Stomach (tissue), 4 donors: Measurements from ENCODE around the gene WASL.

Experiments
- POLR2A ChIP-seq, 4 donors: fragments of 450-650 bp; IDR thresholded peaks; one replicate each; pipeline ENCODE4 v1.6.1; 2016; ENCODE audit warnings: antibody characterized with exemption in 4 of 4, control low read depth in 2 of 4, mild to moderate bottlenecking in 1 of 4, moderate library complexity in 1 of 4
- TF ChIP-seq, protein P1 (sequence below), 7 experiments: fragments of 450-650 bp in 4 of 7; fragments of 200-600 bp in 3 of 7; sonication (generic) in 3 of 7; IDR thresholded peaks; one replicate each; pipeline ENCODE4 v1.5.1; 2016 to 2019; ENCODE audit warnings: antibody characterized with exemption in 7 of 7, control low read depth in 2 of 7, mild to moderate bottlenecking in 1 of 7

DNA sequence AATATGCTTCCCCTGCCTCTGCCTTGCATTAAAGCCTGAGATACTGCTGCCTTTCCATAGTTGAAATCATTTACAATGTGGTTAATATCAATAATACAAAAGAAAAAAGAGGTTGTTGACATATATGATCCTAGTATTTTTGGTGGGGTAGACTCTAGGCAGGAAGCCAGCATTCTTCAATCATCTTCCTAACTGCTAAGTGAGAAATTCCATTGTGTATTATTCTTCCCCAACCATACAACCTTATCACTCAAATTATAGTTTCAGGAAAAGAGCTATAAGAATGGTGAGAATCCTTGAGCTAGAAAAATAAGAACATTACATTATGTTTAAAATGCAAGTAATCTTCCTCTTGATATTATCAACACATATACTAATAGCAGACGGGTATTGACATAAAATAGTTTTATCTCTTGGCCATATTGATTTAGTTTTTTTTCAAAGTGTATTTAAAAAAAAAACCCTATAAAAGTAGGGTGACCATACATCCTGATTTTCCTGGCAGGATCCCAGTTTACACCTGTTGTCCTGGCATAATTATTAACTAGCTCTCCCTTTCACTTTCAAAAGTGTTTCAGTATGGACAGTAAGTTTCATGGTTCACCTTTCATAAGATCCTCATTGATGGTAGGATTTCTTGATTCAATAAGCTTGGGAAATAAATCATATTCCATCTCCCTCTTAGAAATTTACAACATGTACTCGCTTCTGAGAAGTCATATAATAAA, 33.4 kb upstream of the WASL start:
- TF ChIP-seq, protein P1, sequence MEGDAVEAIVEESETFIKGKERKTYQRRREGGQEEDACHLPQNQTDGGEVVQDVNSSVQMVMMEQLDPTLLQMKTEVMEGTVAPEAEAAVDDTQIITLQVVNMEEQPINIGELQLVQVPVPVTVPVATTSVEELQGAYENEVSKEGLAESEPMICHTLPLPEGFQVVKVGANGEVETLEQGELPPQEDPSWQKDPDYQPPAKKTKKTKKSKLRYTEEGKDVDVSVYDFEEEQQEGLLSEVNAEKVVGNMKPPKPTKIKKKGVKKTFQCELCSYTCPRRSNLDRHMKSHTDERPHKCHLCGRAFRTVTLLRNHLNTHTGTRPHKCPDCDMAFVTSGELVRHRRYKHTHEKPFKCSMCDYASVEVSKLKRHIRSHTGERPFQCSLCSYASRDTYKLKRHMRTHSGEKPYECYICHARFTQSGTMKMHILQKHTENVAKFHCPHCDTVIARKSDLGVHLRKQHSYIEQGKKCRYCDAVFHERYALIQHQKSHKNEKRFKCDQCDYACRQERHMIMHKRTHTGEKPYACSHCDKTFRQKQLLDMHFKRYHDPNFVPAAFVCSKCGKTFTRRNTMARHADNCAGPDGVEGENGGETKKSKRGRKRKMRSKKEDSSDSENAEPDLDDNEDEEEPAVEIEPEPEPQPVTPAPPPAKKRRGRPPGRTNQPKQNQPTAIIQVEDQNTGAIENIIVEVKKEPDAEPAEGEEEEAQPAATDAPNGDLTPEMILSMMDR (IDR thresholded peaks at IDR 0.05), result no peak
- no peak for TF ChIP-seq POLR2A (IDR thresholded peaks at IDR 0.05)
